ENCODE measurements around the gene NUDCD3. TPM values are rescaled to one million over a fixed set of nuclear protein-coding genes. Genes with fewer than 3 reads are reported as not detected.

The NUDCD3 gene
- total RNA-seq, 1 donor from 2014 or later = 35.4 TPM

DNA sequence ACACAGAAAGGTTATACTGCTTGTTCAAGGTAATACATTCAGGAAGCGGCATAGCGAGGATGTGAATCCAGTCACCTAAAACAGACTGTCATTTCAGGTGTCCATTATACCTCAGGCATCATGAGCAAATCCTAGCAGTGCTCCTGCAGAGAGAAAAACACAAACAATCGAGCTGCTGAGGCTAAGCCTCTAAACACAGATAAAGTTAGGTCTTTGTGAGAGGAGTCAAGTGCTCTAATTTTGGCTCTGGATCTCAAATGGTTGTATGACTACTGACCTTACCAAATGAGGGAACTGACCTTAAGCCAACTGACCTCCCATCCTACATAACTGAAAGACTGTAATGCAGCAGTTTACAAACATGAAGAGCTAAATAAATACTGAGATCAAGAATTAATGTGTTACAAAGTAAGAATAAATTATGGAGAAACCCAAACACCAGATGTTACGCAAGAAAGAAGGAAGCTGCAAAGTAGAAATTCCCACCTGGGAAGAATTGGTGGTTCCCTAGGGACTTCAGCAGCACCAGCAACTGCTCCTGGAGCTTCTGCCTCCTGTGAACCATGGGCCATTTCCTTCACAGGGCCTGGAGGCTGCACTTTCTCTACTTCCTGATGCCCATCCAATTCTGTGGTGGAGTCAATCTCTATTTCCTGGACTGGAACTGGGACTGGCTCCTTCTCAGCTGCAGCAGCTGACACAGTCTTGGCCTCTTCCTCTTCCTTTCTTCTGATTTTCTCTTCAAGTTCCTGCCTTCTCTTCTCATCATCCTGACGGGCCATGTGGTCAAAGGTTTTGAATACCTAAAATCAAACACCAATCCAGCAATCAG lies 5.8 kb downstream of the NUDCD3 start:
- Histone ChIP-seq H3K27ac (no peak overlapping the region), H3K4me2 (no peak overlapping the region), H3K27me3 (no peaks in the 10 kb centered on the region), H3K4me1 (peaks cover 8% of the 10 kb centered on the region), H3K79me2 (ENCODE audit: low read depth) (peaks cover 70% of the 10 kb centered on the region), H3F3A (ENCODE audit: low read depth) (no peaks in the 10 kb centered on the region), H4K20me1 (ENCODE audit: low read depth) (peaks cover 36% of the 10 kb centered on the region), H3K9me3 (ENCODE audit: low read depth) (no peaks in the 10 kb centered on the region), H3K9ac (no peak overlapping the region), H3K36me3 (peaks cover 9% of the 10 kb centered on the region), H3K4me3 (no peak overlapping the region), H2AFZ (replicated peaks) (no peak overlapping the region)
- Mint-ChIP-seq H3K36me3 (peaks cover 39% of the 10 kb centered on the region), H3K4me3 (no peak overlapping the region), H3K4me1 (peaks cover 19% of the 10 kb centered on the region), H3K27me3 (ENCODE audit: insufficient read depth, low read depth) (peaks cover 2% of the 10 kb centered on the region), H3K9me3 (no peaks in the 10 kb centered on the region), H3K27ac (no peak overlapping the region)
- no peak for TF ChIP-seq EZH2phosphoT487 (IDR thresholded peaks at IDR 0.05)
- TF ChIP-seq, protein P1, sequence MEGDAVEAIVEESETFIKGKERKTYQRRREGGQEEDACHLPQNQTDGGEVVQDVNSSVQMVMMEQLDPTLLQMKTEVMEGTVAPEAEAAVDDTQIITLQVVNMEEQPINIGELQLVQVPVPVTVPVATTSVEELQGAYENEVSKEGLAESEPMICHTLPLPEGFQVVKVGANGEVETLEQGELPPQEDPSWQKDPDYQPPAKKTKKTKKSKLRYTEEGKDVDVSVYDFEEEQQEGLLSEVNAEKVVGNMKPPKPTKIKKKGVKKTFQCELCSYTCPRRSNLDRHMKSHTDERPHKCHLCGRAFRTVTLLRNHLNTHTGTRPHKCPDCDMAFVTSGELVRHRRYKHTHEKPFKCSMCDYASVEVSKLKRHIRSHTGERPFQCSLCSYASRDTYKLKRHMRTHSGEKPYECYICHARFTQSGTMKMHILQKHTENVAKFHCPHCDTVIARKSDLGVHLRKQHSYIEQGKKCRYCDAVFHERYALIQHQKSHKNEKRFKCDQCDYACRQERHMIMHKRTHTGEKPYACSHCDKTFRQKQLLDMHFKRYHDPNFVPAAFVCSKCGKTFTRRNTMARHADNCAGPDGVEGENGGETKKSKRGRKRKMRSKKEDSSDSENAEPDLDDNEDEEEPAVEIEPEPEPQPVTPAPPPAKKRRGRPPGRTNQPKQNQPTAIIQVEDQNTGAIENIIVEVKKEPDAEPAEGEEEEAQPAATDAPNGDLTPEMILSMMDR (IDR thresholded peaks at IDR 0.05) = no peak
- no peak for TF ChIP-seq EZH2 (IDR thresholded peaks at IDR 0.05)
- no peak for DNase-seq (ENCODE audit: low spot score)

DNA sequence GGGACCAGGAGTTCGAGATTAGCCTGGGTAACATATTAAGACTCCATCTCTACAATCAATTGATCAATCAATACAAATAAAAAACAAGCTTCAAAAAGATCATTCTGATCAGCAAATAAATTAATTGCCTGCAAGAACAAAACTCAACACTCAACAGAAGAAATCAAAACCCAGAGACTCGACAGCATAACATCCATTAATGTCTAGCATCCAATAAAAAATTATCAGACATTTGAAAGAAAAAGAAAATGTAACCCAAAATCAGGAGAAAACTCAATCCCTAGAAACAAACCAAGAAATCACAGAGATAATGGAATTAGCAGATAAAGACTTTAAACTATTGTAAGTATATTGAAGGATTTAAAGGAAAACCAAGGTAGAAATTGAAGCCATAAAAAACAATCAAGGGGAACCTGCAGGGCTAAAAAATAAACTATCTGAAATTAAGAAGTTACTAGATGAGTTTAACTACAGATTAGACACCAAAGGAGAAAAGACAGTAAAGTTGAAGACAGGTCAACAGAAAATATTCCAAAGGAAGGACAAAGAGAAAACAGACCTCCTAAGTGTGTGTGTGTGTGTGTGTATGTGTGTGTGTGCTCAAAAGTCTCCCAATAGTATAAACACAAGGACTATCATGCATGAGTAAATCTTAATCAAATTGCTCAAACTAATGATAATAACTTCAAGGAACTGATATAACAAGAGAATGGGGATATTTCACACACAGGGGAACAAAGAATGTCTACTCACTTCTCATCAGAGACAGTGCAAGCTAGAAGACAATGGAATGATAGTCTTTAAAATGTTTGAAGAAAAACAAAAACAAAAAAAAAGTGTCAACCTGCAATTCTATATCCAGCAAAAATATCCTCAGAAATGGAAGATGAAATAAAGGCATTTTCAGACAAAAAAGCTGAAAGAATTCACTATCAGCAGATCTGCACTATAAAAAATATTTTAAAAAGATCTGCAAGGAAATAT lies 7.7 kb downstream of the NUDCD3 start:
- H3K36me3 Mint-ChIP-seq = peaks cover 38% of the 10 kb centered on the region
- TF ChIP-seq EZH2 (IDR thresholded peaks at IDR 0.05) (no peak), EZH2phosphoT487 (IDR thresholded peaks at IDR 0.05) (no peak)
- TF ChIP-seq, protein P1 (IDR thresholded peaks at IDR 0.05) = no peak
- H3K4me2 ChIP-seq = no peak overlapping the region
- no peaks in the 10 kb centered on the region for H3K9me3 Mint-ChIP-seq
- H3K27me3 Mint-ChIP-seq (ENCODE audit: insufficient read depth, low read depth) = no peaks in the 10 kb centered on the region
- H2AFZ ChIP-seq (replicated peaks) = no peak overlapping the region
- no peak for DNase-seq (ENCODE audit: low spot score)
- H3K27me3 ChIP-seq = no peaks in the 10 kb centered on the region
- H3K9ac ChIP-seq = no peak overlapping the region
- H3K4me1 Mint-ChIP-seq = peaks cover 4% of the 10 kb centered on the region
- no peaks in the 10 kb centered on the region for H3K4me1 ChIP-seq
- no peak overlapping the region for H3K4me3 ChIP-seq
- H4K20me1 ChIP-seq (ENCODE audit: low read depth) = peaks cover 30% of the 10 kb centered on the region
- H3K27ac ChIP-seq = no peak overlapping the region
- H3K27ac Mint-ChIP-seq = no peak overlapping the region
- H3K36me3 ChIP-seq = peaks cover 9% of the 10 kb centered on the region
- no peaks in the 10 kb centered on the region for H3K9me3 ChIP-seq (ENCODE audit: low read depth)
- no peak overlapping the region for H3K4me3 Mint-ChIP-seq
- peaks cover 3% of the 10 kb centered on the region for H3F3A ChIP-seq (ENCODE audit: low read depth)
- H3K79me2 ChIP-seq (ENCODE audit: low read depth) = peaks cover 52% of the 10 kb centered on the region

DNA sequence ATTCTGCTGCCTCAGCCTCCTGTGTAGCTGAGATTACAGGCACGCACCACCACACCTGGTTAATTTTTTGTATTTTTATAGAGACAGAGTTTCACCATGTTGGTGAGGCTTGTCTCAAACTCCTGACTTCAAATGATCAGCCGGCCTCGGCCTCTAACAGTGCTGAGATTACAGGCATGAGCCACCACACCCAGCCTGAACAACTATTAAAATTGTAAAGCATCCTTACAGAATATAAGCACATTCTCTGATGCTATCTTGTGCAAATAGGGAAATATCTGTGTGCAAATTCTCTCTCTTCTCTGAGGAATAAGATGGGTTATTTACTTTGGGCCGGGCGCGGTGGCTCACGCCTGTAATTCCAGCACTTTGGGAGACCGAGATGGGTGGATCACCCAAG lies 12.5 kb downstream of the NUDCD3 start:
- no peaks in the 10 kb centered on the region for H3K27me3 ChIP-seq
- H3K4me1 ChIP-seq = no peaks in the 10 kb centered on the region
- peaks cover 6% of the 10 kb centered on the region for H3K36me3 ChIP-seq
- no peak overlapping the region for H3K4me3 Mint-ChIP-seq
- no peak overlapping the region for H3K4me2 ChIP-seq
- no peak overlapping the region for H3K27ac Mint-ChIP-seq
- H3K4me3 ChIP-seq = no peak overlapping the region
- H3K79me2 ChIP-seq (ENCODE audit: low read depth) = peaks cover 45% of the 10 kb centered on the region
- H3K36me3 Mint-ChIP-seq = peaks cover 21% of the 10 kb centered on the region
- no peaks in the 10 kb centered on the region for H3K27me3 Mint-ChIP-seq (ENCODE audit: insufficient read depth, low read depth)
- H3K9me3 ChIP-seq (ENCODE audit: low read depth) = no peaks in the 10 kb centered on the region
- no peak overlapping the region for H2AFZ ChIP-seq (replicated peaks)
- H3K27ac ChIP-seq = no peak overlapping the region
- H4K20me1 ChIP-seq (ENCODE audit: low read depth) = peaks cover 34% of the 10 kb centered on the region
- no peak for DNase-seq (ENCODE audit: low spot score)
- TF ChIP-seq EZH2phosphoT487 (IDR thresholded peaks at IDR 0.05) = no peak
- no peak for TF ChIP-seq EZH2 (IDR thresholded peaks at IDR 0.05)
- TF ChIP-seq, protein P1 (IDR thresholded peaks at IDR 0.05) = no peak
- H3F3A ChIP-seq (ENCODE audit: low read depth) = peaks cover 7% of the 10 kb centered on the region
- no peaks in the 10 kb centered on the region for H3K4me1 Mint-ChIP-seq
- H3K9me3 Mint-ChIP-seq = no peaks in the 10 kb centered on the region
- H3K9ac ChIP-seq = no peak overlapping the region
